ENCODE results near the gene C1QA. TPM values are rescaled to one million over a fixed set of nuclear protein-coding genes. Genes with fewer than 3 reads are reported as not detected.

The C1QA gene
- total and polyA plus RNA-seq, 4 donors: 27.4 to 513 (median 391) TPM

- Histone ChIP-seq H3K27me3 (ENCODE audit: control insufficient read depth in 3 of 3, insufficient read depth in 3 of 3, low read length in 2 of 3) (peaks cover 0 to 37% (median 0%) of the 10 kb centered on the region in 3 donors), H3K9me3 (ENCODE audit: control insufficient read depth in 4 of 4, insufficient read depth in 3 of 4, low read length in 3 of 4) (peaks cover 0 to 2% (median 0%) of the 10 kb centered on the region in 4 donors), H3K27ac (ENCODE audit: low read depth in 1 of 2, low read length in 1 of 2) (no peak overlapping the region), H3K4me1 (ENCODE audit: control insufficient read depth in 5 of 5, insufficient read depth in 5 of 5, low read length in 5 of 5) (no peaks in the 10 kb centered on the region), H3K4me3 (no peak overlapping the region), H3K36me3 (ENCODE audit: control insufficient read depth in 4 of 4, insufficient read depth in 4 of 4, low read length in 4 of 4) (no peaks in the 10 kb centered on the region), H3K9ac (ENCODE audit: insufficient read depth in 1 of 2, low read length in 2 of 2) (no peak overlapping the region)
- TF ChIP-seq CTCF (IDR thresholded peaks at IDR 0.05; ENCODE audit: control extremely low read depth, extremely low read depth): no peak
- DNase-seq (no peak), ATAC-seq (ENCODE audit: insufficient read depth, low FRiP score) (no peak)
- WGBS, 2 donors: 92% methylated on average over 12 of the region's 12 CpGs
Observed at GRCh38 chr1:22601610-22602009, 34.8 kb upstream of the C1QA start.

- 82 to 93% methylated on average over 17 to 18 of the region's 18 CpGs for WGBS, 2 donors
- H3K36me3 ChIP-seq (ENCODE audit: control insufficient read depth in 4 of 4, insufficient read depth in 4 of 4, low read length in 4 of 4): no peaks in the 10 kb centered on the region
- H3K9me3 ChIP-seq (ENCODE audit: control insufficient read depth in 4 of 4, insufficient read depth in 3 of 4, low read length in 3 of 4): peaks cover 0 to 2% (median 0%) of the 10 kb centered on the region in 4 donors
- ATAC-seq (ENCODE audit: insufficient read depth, low FRiP score) (no peak), DNase-seq (no peak)
- no peak for TF ChIP-seq CTCF (IDR thresholded peaks at IDR 0.05; ENCODE audit: control extremely low read depth, extremely low read depth)
- peaks cover 0 to 37% (median 0%) of the 10 kb centered on the region in 3 donors for H3K27me3 ChIP-seq (ENCODE audit: control insufficient read depth in 3 of 3, insufficient read depth in 3 of 3, low read length in 2 of 3)
- H3K9ac ChIP-seq (ENCODE audit: insufficient read depth in 1 of 2, low read length in 2 of 2): no peak overlapping the region
- no peak overlapping the region for H3K27ac ChIP-seq (ENCODE audit: low read depth in 1 of 2, low read length in 1 of 2)
- H3K4me3 ChIP-seq: no peak overlapping the region
- H3K4me1 ChIP-seq (ENCODE audit: control insufficient read depth in 5 of 5, insufficient read depth in 5 of 5, low read length in 5 of 5): no peaks in the 10 kb centered on the region
Observed at GRCh38 chr1:22602060-22602740, 34.2 kb upstream of the C1QA start.

GRCh38 chr1:22606161-22606560, 30.3 kb upstream of the C1QA start:
- WGBS, 2 donors: 59 to 60% methylated on average over 4 of the region's 4 CpGs
- peaks cover 0 to 10% (median 0%) of the 10 kb centered on the region in 4 donors for H3K9me3 ChIP-seq (ENCODE audit: control insufficient read depth in 4 of 4, insufficient read depth in 3 of 4, low read length in 3 of 4)
- no peak for DNase-seq
- H3K4me1 ChIP-seq (ENCODE audit: control insufficient read depth in 5 of 5, insufficient read depth in 5 of 5, low read length in 5 of 5): no peaks in the 10 kb centered on the region
- H3K9ac ChIP-seq (ENCODE audit: insufficient read depth in 1 of 2, low read length in 2 of 2): no peak overlapping the region
- no peak overlapping the region for H3K4me3 ChIP-seq
- no peak for ATAC-seq (ENCODE audit: insufficient read depth, low FRiP score)
- H3K36me3 ChIP-seq (ENCODE audit: control insufficient read depth in 4 of 4, insufficient read depth in 4 of 4, low read length in 4 of 4): no peaks in the 10 kb centered on the region
- no peak overlapping the region for H3K27ac ChIP-seq (ENCODE audit: low read depth in 1 of 2, low read length in 1 of 2)
- no peak for TF ChIP-seq CTCF (IDR thresholded peaks at IDR 0.05; ENCODE audit: control extremely low read depth, extremely low read depth)
- H3K27me3 ChIP-seq (ENCODE audit: control insufficient read depth in 3 of 3, insufficient read depth in 3 of 3, low read length in 2 of 3): peaks cover 0 to 24% (median 6%) of the 10 kb centered on the region in 3 donors
